Stimulated activated CD4-positive, alpha-beta T cell treated with anti-CD3 and anti-CD28 coated beads, Interleukin-4, amount 100 ng/mL, for 1 hour (primary cell): ENCODE measurements around the gene SLAMF7.

ENCODE experiments used
- DNase-seq: peaks from one replicate; pipeline ENCODE4 v3.0.0-alpha.2; 2020

The SLAMF7 gene

GRCh38 chr1:160747717-160748116 is 8.7 kb downstream of the SLAMF7 start:
- DNase-seq, result no peak

- no peak for DNase-seq
These were observed 9.3 kb downstream of the SLAMF7 start for GRCh38 chr1:160748181-160748877.

- DNase-seq, result no peak
These were observed 9.8 kb downstream of the SLAMF7 start for GRCh38 chr1:160748878-160749269.

- DNase-seq, result no peak
These were observed 11.6 kb downstream of the SLAMF7 start for GRCh38 chr1:160750608-160751007.

- no peak for DNase-seq
These were observed 13.4 kb downstream of the SLAMF7 start for GRCh38 chr1:160752406-160752805.

GRCh38 chr1:160752924-160753323 is 13.9 kb downstream of the SLAMF7 start:
- DNase-seq, result no peak

- no peak for DNase-seq
These were observed 14.5 kb downstream of the SLAMF7 start for GRCh38 chr1:160753594-160753993.

- DNase-seq, result no peak
These were observed 16.4 kb downstream of the SLAMF7 start for GRCh38 chr1:160755461-160755860.

- no peak for DNase-seq
These were observed 17.1 kb downstream of the SLAMF7 start for GRCh38 chr1:160755911-160756848.

GRCh38 chr1:160756849-160757201 is 17.8 kb downstream of the SLAMF7 start:
- no peak for DNase-seq

GRCh38 chr1:160758521-160758920 is 19.5 kb downstream of the SLAMF7 start:
- no peak for DNase-seq

- DNase-seq, result no peak
These were observed 20.7 kb downstream of the SLAMF7 start for GRCh38 chr1:160759740-160760139.

- DNase-seq, result no peak
These were observed 22.0 kb downstream of the SLAMF7 start for GRCh38 chr1:160761046-160761445.

GRCh38 chr1:160761886-160762285 is 22.8 kb downstream of the SLAMF7 start:
- no peak for DNase-seq

- DNase-seq, result no peak
These were observed 24.9 kb downstream of the SLAMF7 start for GRCh38 chr1:160763993-160764392.

GRCh38 chr1:160767395-160768294 is 28.6 kb downstream of the SLAMF7 start:
- peak; percentile 32 for DNase-seq

GRCh38 chr1:160768295-160768657 is 29.2 kb downstream of the SLAMF7 start:
- DNase-seq, result peak; percentile 85

GRCh38 chr1:160772331-160772730 is 33.3 kb downstream of the SLAMF7 start:
- no peak for DNase-seq

- no peak for DNase-seq
These were observed 34.0 kb downstream of the SLAMF7 start for GRCh38 chr1:160773093-160773492.

GRCh38 chr1:160774886-160775719 is 36.1 kb downstream of the SLAMF7 start:
- DNase-seq, result no peak

GRCh38 chr1:160776178-160776577 is 37.1 kb downstream of the SLAMF7 start:
- DNase-seq, result no peak

GRCh38 chr1:160777486-160778089 is 38.5 kb downstream of the SLAMF7 start:
- peak; percentile 28 for DNase-seq
